ENCODE data around the gene PPP1CC. TPM values are rescaled to one million over a fixed set of nuclear protein-coding genes. Genes with fewer than 3 reads are reported as not detected.
A peak's percentile ranks its signal among the peaks of the same experiment; 100 is the strongest.

PPP1CC gene
- total and polyA plus RNA-seq, 2 donors from 2014 or later, result 57.0 to 82.3 TPM

GRCh38 chr12:110746550-110746949 lies 3.9 kb upstream of the PPP1CC start:
- H3K4me1 ChIP-seq (ENCODE audit: control insufficient read depth in 2 of 3, insufficient read depth in 2 of 3, low read depth in 1 of 3, low read length in 3 of 3), result peaks cover 0 to 7% (median 7%) of the 10 kb centered on the region in 3 donors
- H3K27me3 ChIP-seq (ENCODE audit: control insufficient read depth, insufficient read depth, low read length), result no peaks in the 10 kb centered on the region
- H3K27ac ChIP-seq (ENCODE audit: low read depth in 2 of 2, low read length in 2 of 2), result no peak overlapping the region
- no peaks in the 10 kb centered on the region for H3K36me3 ChIP-seq (ENCODE audit: control insufficient read depth in 2 of 3, insufficient read depth in 3 of 3, low read length in 3 of 3)
- H3K9ac ChIP-seq (ENCODE audit: low read length in 3 of 3), result no peak overlapping the region
- TF ChIP-seq, protein P1, sequence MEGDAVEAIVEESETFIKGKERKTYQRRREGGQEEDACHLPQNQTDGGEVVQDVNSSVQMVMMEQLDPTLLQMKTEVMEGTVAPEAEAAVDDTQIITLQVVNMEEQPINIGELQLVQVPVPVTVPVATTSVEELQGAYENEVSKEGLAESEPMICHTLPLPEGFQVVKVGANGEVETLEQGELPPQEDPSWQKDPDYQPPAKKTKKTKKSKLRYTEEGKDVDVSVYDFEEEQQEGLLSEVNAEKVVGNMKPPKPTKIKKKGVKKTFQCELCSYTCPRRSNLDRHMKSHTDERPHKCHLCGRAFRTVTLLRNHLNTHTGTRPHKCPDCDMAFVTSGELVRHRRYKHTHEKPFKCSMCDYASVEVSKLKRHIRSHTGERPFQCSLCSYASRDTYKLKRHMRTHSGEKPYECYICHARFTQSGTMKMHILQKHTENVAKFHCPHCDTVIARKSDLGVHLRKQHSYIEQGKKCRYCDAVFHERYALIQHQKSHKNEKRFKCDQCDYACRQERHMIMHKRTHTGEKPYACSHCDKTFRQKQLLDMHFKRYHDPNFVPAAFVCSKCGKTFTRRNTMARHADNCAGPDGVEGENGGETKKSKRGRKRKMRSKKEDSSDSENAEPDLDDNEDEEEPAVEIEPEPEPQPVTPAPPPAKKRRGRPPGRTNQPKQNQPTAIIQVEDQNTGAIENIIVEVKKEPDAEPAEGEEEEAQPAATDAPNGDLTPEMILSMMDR (IDR thresholded peaks at IDR 0.05; ENCODE audit: borderline replicate concordance, extremely low read depth, insufficient read depth), result no peak
- FAIRE-seq, result no peak
- DNase-seq, result no peak
- no peak overlapping the region for H3K4me3 ChIP-seq (ENCODE audit: low read length in 3 of 3)
- intact Hi-C loops (cut with DNase I), result no loop called here
- no peaks in the 10 kb centered on the region for H3K9me3 ChIP-seq (ENCODE audit: control insufficient read depth in 2 of 3, insufficient read depth in 1 of 3, low read length in 3 of 3)

DNA sequence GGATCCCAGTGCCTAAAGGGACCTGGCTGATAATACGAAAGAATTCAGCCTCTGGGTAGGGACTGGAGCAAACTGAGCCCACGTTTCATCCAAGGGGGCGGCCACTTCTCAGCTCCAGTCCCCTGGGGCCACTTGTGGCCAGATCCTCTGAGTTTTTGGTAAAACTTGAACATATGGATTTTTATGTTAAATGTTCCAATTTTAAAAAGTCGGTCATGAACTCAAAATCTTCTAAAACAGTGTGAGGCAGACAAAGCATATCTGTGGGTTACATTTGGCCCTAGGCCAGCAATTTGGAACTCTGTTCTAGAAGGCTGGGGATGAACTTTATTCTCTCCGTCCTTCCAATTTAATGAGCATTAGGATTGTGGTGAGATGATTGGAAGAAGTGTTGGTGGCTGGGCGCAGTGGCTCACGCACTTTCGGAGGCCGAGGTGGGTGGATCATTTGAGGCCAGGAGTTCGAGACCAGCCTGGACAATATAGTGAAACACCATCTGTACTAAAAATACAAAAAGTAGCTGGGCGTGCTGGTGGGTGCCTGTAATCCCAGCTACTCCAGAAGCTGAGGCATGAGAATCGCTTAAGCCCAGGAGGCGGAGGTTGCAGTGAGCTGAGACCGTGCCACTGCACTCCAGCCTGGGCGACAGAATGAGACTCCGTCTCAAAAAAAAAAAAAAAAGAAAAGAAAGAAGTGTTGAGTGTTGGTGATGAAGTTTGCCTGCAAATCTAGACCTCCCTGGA lies 3.0 kb upstream of the PPP1CC start:
- Histone ChIP-seq H3K27me3 (ENCODE audit: control insufficient read depth, insufficient read depth, low read length) (no peaks in the 10 kb centered on the region), H3K27ac (ENCODE audit: low read depth in 2 of 2, low read length in 2 of 2) (no peak overlapping the region), H3K4me1 (ENCODE audit: control insufficient read depth in 2 of 3, insufficient read depth in 2 of 3, low read depth in 1 of 3, low read length in 3 of 3) (peaks cover 0 to 7% (median 7%) of the 10 kb centered on the region in 3 donors), H3K36me3 (ENCODE audit: control insufficient read depth in 2 of 3, insufficient read depth in 3 of 3, low read length in 3 of 3) (no peaks in the 10 kb centered on the region), H3K9ac (ENCODE audit: low read length in 3 of 3) (no peak overlapping the region), H3K4me3 (ENCODE audit: low read length in 3 of 3) (no peak overlapping the region), H3K9me3 (ENCODE audit: control insufficient read depth in 2 of 3, insufficient read depth in 1 of 3, low read length in 3 of 3) (no peaks in the 10 kb centered on the region)
- DNase-seq (peak in 1 of 5 donors; percentile 11), FAIRE-seq (no peak)
- intact Hi-C loops (cut with DNase I), result no loop called here
- TF ChIP-seq, protein P1 (IDR thresholded peaks at IDR 0.05; ENCODE audit: borderline replicate concordance, extremely low read depth, insufficient read depth), result no peak

- Histone ChIP-seq H3K9me3 (ENCODE audit: control insufficient read depth in 2 of 3, insufficient read depth in 1 of 3, low read length in 3 of 3) (no peaks in the 10 kb centered on the region), H3K27me3 (ENCODE audit: control insufficient read depth, insufficient read depth, low read length) (no peaks in the 10 kb centered on the region), H3K4me3 (ENCODE audit: low read length in 3 of 3) (no peak overlapping the region), H3K36me3 (ENCODE audit: control insufficient read depth in 2 of 3, insufficient read depth in 3 of 3, low read length in 3 of 3) (no peaks in the 10 kb centered on the region), H3K4me1 (ENCODE audit: control insufficient read depth in 2 of 3, insufficient read depth in 2 of 3, low read depth in 1 of 3, low read length in 3 of 3) (peaks cover 0 to 10% (median 8%) of the 10 kb centered on the region in 3 donors), H3K9ac (ENCODE audit: low read length in 3 of 3) (no peak overlapping the region), H3K27ac (ENCODE audit: low read depth in 2 of 2, low read length in 2 of 2) (no peak overlapping the region)
- intact Hi-C loops (cut with DNase I), result no loop called here
- DNase-seq (no peak), FAIRE-seq (no peak)
- TF ChIP-seq, protein P1 (IDR thresholded peaks at IDR 0.05; ENCODE audit: borderline replicate concordance, extremely low read depth, insufficient read depth), result no peak
Measured at GRCh38 chr12:110744601-110745264, 2.0 kb upstream of the PPP1CC start.
